Fibroblast of the aortic adventitia (primary cell): ENCODE results near the gene CALR. TPM values are rescaled to one million over a fixed set of nuclear protein-coding genes. Genes with fewer than 3 reads are reported as not detected.

Experiments used
- DNase-seq: peaks from one replicate; pipeline ENCODE4 v3.0.0-alpha.2; 2010; ENCODE audit warnings: low read depth
- H3K4me3 ChIP-seq: 2 replicates; pipeline ENCODE4 v1.5.1; 2011; ENCODE audit warnings: low read depth, mild to moderate bottlenecking, control low read depth, low read length, moderate library complexity
- CTCF ChIP-seq: IDR thresholded peaks from 2 replicates; pipeline ENCODE4 v1.5.1; 2011; ENCODE audit warnings: mild to moderate bottlenecking, low read length, control low read depth, inconsistent platforms; ENCODE audit not compliant: insufficient read depth
- total RNA-seq: library from RNA; depleted of rRNA; stranded (reverse); fragments of >200 nt; gene quantifications from 2 replicates; pipeline ENCODE4 v1.2.3, GENCODE V29; 2012; ENCODE audit warnings: low replicate concordance

Gene CALR
- total RNA-seq, 1 donor: 1,776 TPM

- no peak overlapping the region for H3K4me3 ChIP-seq
- TF ChIP-seq CTCF: no peak
- no peak for DNase-seq
Observed at GRCh38 chr19:12921047-12921446, 17.4 kb upstream of the CALR start.

DNA sequence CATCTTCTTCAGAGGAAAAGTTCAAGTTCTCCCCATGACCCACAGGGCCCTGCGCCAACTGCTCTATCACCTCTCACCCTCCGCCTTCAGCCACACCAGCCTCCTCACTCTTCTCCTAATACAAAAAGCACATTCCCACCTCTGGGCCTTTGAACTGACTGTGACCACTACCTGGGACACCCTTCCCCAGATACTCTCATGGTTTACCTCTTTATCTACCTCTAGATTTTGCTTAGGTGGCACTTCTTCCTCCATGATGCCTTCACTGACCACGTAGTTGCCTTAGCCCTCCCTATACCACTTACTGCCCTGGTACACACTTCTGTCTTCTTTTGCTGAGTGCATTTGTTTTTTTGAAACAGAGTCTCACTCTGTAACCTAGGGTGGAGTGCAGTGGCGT lies 15.4 kb upstream of the CALR start:
- DNase-seq: no peak
- TF ChIP-seq CTCF: no peak
- no peak overlapping the region for H3K4me3 ChIP-seq

DNA sequence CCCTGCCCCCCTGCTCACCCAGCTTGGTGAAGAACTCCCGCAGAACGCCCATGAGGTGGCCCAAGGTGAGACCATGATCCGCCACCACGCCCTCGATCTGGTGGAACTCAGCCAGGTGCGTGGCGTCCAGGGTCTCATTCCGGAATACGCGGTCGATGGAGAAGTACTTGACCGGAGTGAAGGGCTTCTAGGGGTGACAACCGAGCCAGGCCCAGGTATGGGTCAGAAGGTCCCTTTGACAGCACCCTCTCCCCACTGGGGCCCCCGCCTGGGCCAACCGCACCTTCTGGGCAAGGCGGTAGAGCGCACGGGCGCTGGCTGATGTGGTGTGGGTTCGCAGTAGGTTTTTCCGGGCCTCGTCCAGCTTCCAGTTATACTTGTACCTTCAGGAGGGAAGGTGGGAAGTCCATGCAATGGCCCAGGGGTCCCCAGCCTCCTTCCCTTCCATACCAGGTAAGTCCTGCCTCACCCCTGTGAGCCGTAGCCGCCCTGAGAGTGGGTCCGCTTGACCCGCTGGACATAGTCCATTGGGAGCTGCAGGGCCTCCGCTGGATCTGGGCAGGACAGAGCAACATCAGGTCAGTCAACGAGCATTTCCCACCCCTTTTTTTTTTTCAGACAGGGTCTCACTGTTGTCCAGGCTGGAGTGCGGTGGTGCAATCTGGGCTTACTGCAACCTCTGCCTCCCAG lies 13.6 kb upstream of the CALR start:
- no peak for TF ChIP-seq CTCF
- DNase-seq: no peak
- H3K4me3 ChIP-seq: no peak overlapping the region

DNA sequence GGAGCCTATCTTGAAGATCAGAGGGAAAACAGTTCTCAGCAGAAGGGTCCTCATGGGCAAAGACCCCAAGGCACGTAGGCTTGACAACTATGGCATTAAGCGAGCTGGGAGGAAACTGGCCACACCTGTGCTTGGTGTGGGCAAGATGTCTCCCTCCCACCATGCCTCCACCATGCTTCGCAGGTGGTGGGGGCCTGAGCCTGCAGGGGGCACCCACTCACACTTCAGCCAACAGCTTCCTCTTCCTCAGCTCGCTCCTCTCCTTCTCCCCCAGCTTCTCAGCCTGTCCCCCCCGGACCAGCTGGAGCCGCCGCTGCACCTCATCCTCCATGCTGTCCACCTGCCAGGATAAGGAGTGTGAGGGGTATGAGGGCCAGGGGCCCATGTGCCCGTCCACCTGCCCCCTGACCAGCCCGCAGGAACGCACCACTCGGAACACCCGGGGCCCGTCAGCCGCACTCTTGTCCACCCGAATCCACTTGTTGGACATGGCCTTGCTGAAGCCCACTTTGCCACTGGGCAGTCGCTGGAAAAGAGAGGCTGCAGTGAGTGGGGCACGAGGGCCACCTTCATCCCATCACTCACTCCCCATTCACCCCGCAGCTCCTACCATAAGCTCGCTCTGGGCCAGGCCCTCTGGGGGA lies 8.3 kb upstream of the CALR start:
- no peak overlapping the region for H3K4me3 ChIP-seq
- TF ChIP-seq CTCF: no peak
- no peak for DNase-seq

GRCh38 chr19:12932392-12933286 lies 5.8 kb upstream of the CALR start:
- H3K4me3 ChIP-seq: peak overlapping the region; percentile 100
- DNase-seq: no peak
- TF ChIP-seq CTCF: no peak

- H3K4me3 ChIP-seq: peak within 1 kb of the TSS; percentile 100
- peak; percentile 86 for DNase-seq
- no peak for TF ChIP-seq CTCF
Observed at GRCh38 chr19:12933287-12934072, 4.9 kb upstream of the CALR start, which contains the start of gene FARSA. Gene FARSA, minus strand, starts transcription at chr19:12933711. Its CDS starts 15 bp downstream, at chr19:12933696.
